Liver (tissue), 9 donors: ENCODE results near the gene RPS6KA2. TPM values are rescaled to one million over a fixed set of nuclear protein-coding genes. Genes with fewer than 3 reads are reported as not detected.

Source experiments
- DNase-seq: peaks from one replicate; pipeline ENCODE4 v3.0.0-alpha.2; 2017; ENCODE audit warnings: low spot score
- H3K27ac ChIP-seq, 2 donors: one replicate each; pipeline ENCODE4 v1.7.0; 2013; ENCODE audit warnings: inconsistent platforms in 2 of 2, low read length in 2 of 2, control low read depth in 1 of 2, low read depth in 1 of 2, mild to moderate bottlenecking in 1 of 2
- H3K27me3 ChIP-seq, 4 donors: one replicate each; pipeline versions ENCODE4 v1.6.1 to v1.7.0; 2013; ENCODE audit warnings: low read length in 3 of 4, inconsistent platforms in 1 of 4, mild to moderate bottlenecking in 1 of 4, moderate library complexity in 1 of 4; ENCODE audit not compliant: control insufficient read depth in 4 of 4, insufficient read depth in 4 of 4
- H3K36me3 ChIP-seq, 4 donors: one replicate each; pipeline versions ENCODE4 v1.6.1 to v1.7.0; 2013; ENCODE audit warnings: low read length in 3 of 4, mild to moderate bottlenecking in 3 of 4, low read depth in 1 of 4, moderate library complexity in 1 of 4; ENCODE audit not compliant: control insufficient read depth in 4 of 4, insufficient read depth in 3 of 4
- H3K4me1 ChIP-seq, 4 donors: one replicate each; pipeline versions ENCODE4 v1.6.1 to v1.7.0; 2013; ENCODE audit warnings: low read length in 3 of 4, mild to moderate bottlenecking in 3 of 4, moderate library complexity in 1 of 4; ENCODE audit not compliant: control insufficient read depth in 4 of 4, insufficient read depth in 4 of 4
- H3K4me3 ChIP-seq, 3 donors: one replicate each; pipeline versions ENCODE4 v1.6.1 to v1.7.0; 2013; ENCODE audit warnings: low read length in 3 of 3, control low read depth in 1 of 3, low read depth in 1 of 3, mild to moderate bottlenecking in 1 of 3
- H3K9ac ChIP-seq, 2 donors: one replicate each; pipeline ENCODE4 v1.7.0; 2013; ENCODE audit warnings: low read length in 2 of 2, mild to moderate bottlenecking in 2 of 2, moderate library complexity in 2 of 2, control low read depth in 1 of 2, low read depth in 1 of 2
- H3K9me3 ChIP-seq, 4 donors: one replicate each; pipeline versions ENCODE4 v1.6.1 to v1.7.0; 2013; ENCODE audit warnings: low read length in 3 of 4; ENCODE audit not compliant: control insufficient read depth in 4 of 4
- ATF3 ChIP-seq: IDR thresholded peaks from 2 replicates; pipeline ENCODE4 v1.6.1; 2016; ENCODE audit warnings: antibody characterized with exemption
- CTCF ChIP-seq: fragments of 150-350 bp; IDR thresholded peaks from 2 replicates; pipeline ENCODE4 v1.5.1; 2017; ENCODE audit warnings: improper control_type of control experiment, low read depth, low read length; ENCODE audit not compliant: missing input control
- EGR1 ChIP-seq, 2 donors: IDR thresholded peaks; 2 replicates each; pipeline ENCODE4 v1.6.1; 2016 to 2018; ENCODE audit warnings: antibody characterized with exemption in 2 of 2, low read depth in 2 of 2
- FOXA1 ChIP-seq: IDR thresholded peaks from 2 replicates; pipeline ENCODE4 v1.6.1; 2016; ENCODE audit warnings: antibody characterized with exemption
- FOXA2 ChIP-seq: IDR thresholded peaks from 2 replicates; pipeline ENCODE4 v1.6.1; 2016; ENCODE audit warnings: antibody characterized with exemption
- GABPA ChIP-seq, 2 donors: IDR thresholded peaks in 1 of 2; conservative IDR thresholded peaks in 1 of 2; 2 replicates each; pipeline ENCODE4 v1.6.1; 2016; ENCODE audit warnings: antibody characterized with exemption in 2 of 2, mild to moderate bottlenecking in 1 of 2, moderate library complexity in 1 of 2
- HNF4A ChIP-seq, 2 donors: conservative IDR thresholded peaks; 2 replicates each; pipeline ENCODE4 v1.6.1; 2016; ENCODE audit warnings: antibody characterized with exemption in 2 of 2, mild to moderate bottlenecking in 2 of 2
- HNF4G ChIP-seq: IDR thresholded peaks from 2 replicates; pipeline ENCODE4 v1.6.1; 2016; ENCODE audit warnings: antibody characterized with exemption
- JUND ChIP-seq, 2 donors: IDR thresholded peaks; 2 replicates each; pipeline ENCODE4 v1.6.1; 2016; ENCODE audit warnings: antibody characterized with exemption in 2 of 2
- MAX ChIP-seq: IDR thresholded peaks from 2 replicates; pipeline ENCODE4 v1.6.1; 2016; ENCODE audit warnings: antibody characterized with exemption
- NR2F2 ChIP-seq: IDR thresholded peaks from 2 replicates; pipeline ENCODE4 v1.6.1; 2016; ENCODE audit warnings: antibody characterized with exemption
- RAD21 ChIP-seq, 2 donors: IDR thresholded peaks; 2 replicates each; pipeline ENCODE4 v1.6.1; 2016; ENCODE audit warnings: antibody characterized with exemption in 2 of 2, mild to moderate bottlenecking in 2 of 2
- RXRA ChIP-seq, 2 donors: IDR thresholded peaks; 2 replicates each; pipeline ENCODE4 v1.6.1; 2017 to 2018; ENCODE audit warnings: antibody characterized with exemption in 2 of 2, mild to moderate bottlenecking in 1 of 2
- SP1 ChIP-seq: IDR thresholded peaks from 2 replicates; pipeline ENCODE4 v1.6.1; 2018; ENCODE audit warnings: antibody characterized with exemption, mild to moderate bottlenecking
- TAF1 ChIP-seq: conservative IDR thresholded peaks from 2 replicates; pipeline ENCODE4 v1.6.1; 2016; ENCODE audit warnings: antibody characterized with exemption, mild to moderate bottlenecking
- YY1 ChIP-seq: IDR thresholded peaks from 2 replicates; pipeline ENCODE4 v1.6.1; 2016; ENCODE audit warnings: antibody characterized with exemption, mild to moderate bottlenecking
- WGBS: extraction: QIAGEN DNeasy Blood & Tissue Kit; methylation state at CpG from one replicate; pipeline ENCODE4 v1.1.7; 2013; 5-methylcytosine and 5-hydroxymethylcytosine counted together
- polyA plus RNA-seq, 2 donors: library from polyadenylated mRNA; stranded (reverse) in 1 of 2; unstranded in 1 of 2; fragments of 200-250 nt in 1 of 2; fragments of >200 nt in 1 of 2; fragmentation: Nextera tagmentation in 1 of 2; extraction: Ambion mirVana in 1 of 2; gene quantifications; one replicate each; pipeline versions ENCODE4 v1.2.1 to v1.2.3, GENCODE V29; 2013 to 2015
- total RNA-seq, 2 donors: library from RNA; depleted of rRNA; stranded (reverse); fragments of >200 nt; gene quantifications; one replicate each; pipeline ENCODE4 v1.2.3, GENCODE V29; 2014
- TF ChIP-seq, protein P1 (sequence below): IDR thresholded peaks from 2 replicates; pipeline ENCODE4 v1.6.1; 2016; ENCODE audit warnings: antibody characterized with exemption
- TF ChIP-seq, protein P2 (sequence below): IDR thresholded peaks from 2 replicates; pipeline ENCODE4 v1.6.1; 2016; ENCODE audit warnings: antibody characterized with exemption, mild to moderate bottlenecking
- donor health status: healthy.
- donor health status: healthy.
- donor health status: healthy.
- donor health status: healthy.
- donor health status: healthy.

RPS6KA2 gene
- total and polyA plus RNA-seq, 4 donors: 2.5 to 9.0 (median 5.0) TPM

- Histone ChIP-seq H3K4me1 (no peaks in the 10 kb centered on the region), H3K36me3 (no peaks in the 10 kb centered on the region), H3K9ac (no peak overlapping the region), H3K4me3 (no peak overlapping the region), H3K9me3 (peaks cover 0 to 1% (median 0%) of the 10 kb centered on the region in 4 donors), H3K27me3 (no peaks in the 10 kb centered on the region), H3K27ac (no peak overlapping the region)
- 98% methylated on average over 9 of the region's 9 CpGs for WGBS
- no peak for DNase-seq
- TF ChIP-seq YY1 (no peak), EGR1 (IDR thresholded peaks at IDR 0.05; ENCODE audit: low read depth in 2 of 2) (no peak), GABPA (IDR thresholded peaks at IDR 0.05 in 1 of 2, conservative IDR thresholded peaks at IDR 0.05 in 1 of 2) (no peak), ATF3 (no peak), TAF1 (no peak), HNF4G (no peak), FOXA1 (no peak), HNF4A (conservative IDR thresholded peaks at IDR 0.05) (no peak), CTCF (no peak), RXRA (IDR thresholded peaks at IDR 0.05) (no peak), RAD21 (IDR thresholded peaks at IDR 0.05) (no peak), MAX (no peak), JUND (IDR thresholded peaks at IDR 0.05) (no peak), SP1 (no peak), NR2F2 (no peak), FOXA2 (no peak)
- TF ChIP-seq, protein P1, sequence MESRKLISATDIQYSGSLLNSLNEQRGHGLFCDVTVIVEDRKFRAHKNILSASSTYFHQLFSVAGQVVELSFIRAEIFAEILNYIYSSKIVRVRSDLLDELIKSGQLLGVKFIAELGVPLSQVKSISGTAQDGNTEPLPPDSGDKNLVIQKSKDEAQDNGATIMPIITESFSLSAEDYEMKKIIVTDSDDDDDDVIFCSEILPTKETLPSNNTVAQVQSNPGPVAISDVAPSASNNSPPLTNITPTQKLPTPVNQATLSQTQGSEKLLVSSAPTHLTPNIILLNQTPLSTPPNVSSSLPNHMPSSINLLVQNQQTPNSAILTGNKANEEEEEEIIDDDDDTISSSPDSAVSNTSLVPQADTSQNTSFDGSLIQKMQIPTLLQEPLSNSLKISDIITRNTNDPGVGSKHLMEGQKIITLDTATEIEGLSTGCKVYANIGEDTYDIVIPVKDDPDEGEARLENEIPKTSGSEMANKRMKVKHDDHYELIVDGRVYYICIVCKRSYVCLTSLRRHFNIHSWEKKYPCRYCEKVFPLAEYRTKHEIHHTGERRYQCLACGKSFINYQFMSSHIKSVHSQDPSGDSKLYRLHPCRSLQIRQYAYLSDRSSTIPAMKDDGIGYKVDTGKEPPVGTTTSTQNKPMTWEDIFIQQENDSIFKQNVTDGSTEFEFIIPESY: no peak
- TF ChIP-seq, protein P2, sequence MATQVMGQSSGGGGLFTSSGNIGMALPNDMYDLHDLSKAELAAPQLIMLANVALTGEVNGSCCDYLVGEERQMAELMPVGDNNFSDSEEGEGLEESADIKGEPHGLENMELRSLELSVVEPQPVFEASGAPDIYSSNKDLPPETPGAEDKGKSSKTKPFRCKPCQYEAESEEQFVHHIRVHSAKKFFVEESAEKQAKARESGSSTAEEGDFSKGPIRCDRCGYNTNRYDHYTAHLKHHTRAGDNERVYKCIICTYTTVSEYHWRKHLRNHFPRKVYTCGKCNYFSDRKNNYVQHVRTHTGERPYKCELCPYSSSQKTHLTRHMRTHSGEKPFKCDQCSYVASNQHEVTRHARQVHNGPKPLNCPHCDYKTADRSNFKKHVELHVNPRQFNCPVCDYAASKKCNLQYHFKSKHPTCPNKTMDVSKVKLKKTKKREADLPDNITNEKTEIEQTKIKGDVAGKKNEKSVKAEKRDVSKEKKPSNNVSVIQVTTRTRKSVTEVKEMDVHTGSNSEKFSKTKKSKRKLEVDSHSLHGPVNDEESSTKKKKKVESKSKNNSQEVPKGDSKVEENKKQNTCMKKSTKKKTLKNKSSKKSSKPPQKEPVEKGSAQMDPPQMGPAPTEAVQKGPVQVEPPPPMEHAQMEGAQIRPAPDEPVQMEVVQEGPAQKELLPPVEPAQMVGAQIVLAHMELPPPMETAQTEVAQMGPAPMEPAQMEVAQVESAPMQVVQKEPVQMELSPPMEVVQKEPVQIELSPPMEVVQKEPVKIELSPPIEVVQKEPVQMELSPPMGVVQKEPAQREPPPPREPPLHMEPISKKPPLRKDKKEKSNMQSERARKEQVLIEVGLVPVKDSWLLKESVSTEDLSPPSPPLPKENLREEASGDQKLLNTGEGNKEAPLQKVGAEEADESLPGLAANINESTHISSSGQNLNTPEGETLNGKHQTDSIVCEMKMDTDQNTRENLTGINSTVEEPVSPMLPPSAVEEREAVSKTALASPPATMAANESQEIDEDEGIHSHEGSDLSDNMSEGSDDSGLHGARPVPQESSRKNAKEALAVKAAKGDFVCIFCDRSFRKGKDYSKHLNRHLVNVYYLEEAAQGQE: no peak
Measured at GRCh38 chr6:166562726-166563125, 64.3 kb downstream of the RPS6KA2 start.
